Dedifferentiated amniotic fluid mesenchymal stem cell (primary cell): ENCODE data around the gene CDH11.
A peak's percentile ranks its signal among the peaks of the same experiment; 100 is the strongest.

Experiments
- DNase-seq: peaks from one replicate; pipeline ENCODE4 v3.0.0-alpha.2; 2016; ENCODE audit errors: extremely low spot score

CDH11 gene

DNA sequence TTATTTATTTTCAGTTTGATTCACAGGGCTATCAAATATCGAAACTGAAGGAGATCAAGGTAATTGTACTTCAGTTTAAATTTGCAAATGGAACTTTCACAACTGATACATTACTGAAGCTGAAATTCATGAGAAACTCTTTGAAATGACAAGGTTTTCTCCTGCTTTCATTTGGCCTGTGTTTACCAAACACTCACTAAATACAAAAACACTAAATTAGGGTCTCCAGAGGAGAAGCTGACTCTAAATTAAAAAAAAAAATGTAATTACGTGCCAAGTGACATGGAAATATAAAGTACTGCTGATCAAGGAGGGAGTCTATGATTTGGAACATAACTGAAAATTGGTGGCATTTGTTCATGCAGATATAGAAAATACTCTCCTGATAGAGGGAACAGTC is 205.8 kb downstream of the CDH11 start:
- no peak for DNase-seq

DNA sequence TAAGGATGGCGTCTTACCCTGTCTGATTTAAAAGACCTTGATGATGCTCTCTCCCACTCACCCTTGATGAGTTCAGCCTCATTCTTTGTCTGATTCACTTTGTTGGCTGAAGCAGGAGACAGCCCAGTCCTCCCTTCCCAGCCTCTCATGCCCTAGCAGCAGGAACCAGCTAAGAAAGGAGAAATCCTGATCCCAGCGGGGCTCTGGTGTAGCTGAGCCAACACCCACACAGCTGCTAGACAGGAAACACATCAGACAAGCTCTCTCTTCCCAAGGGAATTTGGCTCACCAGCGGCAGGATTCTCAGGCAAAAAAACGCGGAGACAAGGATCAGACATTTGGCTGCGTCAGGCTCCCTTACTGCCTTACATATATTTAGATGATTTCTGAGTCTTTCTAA is 211.5 kb downstream of the CDH11 start:
- DNase-seq, result peak; percentile 40

DNA sequence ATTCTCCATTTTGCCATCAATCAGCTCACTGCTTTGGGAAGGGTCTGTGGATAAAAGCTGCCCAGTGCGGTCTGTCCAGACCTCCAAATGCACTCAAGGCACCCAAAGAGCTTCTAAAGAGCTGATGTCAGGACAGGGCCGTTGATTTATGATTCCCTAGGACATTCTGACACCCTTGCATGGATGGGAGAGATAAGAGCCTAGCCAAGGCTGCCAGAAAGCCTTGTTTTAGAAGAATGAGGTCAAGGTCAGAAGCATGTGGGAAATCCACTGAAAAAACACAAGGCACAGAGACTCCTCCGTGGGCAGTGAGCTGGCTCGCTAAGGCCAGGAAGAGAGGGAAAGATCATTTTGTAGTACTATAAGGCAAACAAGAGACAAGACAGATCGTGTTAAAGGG is 214.0 kb downstream of the CDH11 start:
- no peak for DNase-seq

DNA sequence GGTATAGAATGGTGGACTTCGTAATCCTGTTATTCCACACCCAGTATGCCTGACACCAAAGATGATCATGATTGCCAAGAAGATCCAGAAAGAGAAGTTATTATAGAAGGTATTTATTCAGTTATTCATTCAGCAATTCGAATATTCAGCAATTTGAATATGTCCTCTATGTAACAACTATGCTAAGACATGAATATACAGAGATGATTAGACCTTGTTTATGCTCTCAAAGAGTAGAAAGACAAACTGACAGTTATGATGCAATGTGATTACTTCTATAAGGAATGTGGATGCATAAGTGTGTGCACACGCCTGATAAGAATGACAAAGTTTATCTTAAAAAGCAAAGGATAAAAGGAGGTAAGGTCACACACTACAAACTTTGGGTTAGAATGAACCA is 218.1 kb downstream of the CDH11 start:
- DNase-seq, result no peak

DNA sequence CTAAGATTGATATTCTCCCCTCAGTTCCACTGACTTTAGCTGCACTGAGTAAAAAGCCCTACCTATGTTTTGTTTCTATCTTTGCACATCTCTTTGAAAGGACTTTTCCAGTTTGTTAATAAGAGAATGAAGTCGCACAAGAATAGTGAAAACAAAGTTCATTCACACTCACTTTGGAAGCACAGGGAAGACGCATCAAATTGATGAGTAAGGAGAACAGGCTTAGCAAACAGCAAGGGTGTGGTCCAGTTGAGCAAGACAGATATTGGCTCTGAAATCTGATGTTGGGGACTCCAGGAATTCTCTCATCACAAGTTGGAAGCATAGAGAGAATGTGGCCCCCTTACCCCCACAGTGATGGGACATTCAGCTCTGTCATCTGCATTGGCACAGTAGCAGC is 221.3 kb downstream of the CDH11 start:
- no peak for DNase-seq

DNA sequence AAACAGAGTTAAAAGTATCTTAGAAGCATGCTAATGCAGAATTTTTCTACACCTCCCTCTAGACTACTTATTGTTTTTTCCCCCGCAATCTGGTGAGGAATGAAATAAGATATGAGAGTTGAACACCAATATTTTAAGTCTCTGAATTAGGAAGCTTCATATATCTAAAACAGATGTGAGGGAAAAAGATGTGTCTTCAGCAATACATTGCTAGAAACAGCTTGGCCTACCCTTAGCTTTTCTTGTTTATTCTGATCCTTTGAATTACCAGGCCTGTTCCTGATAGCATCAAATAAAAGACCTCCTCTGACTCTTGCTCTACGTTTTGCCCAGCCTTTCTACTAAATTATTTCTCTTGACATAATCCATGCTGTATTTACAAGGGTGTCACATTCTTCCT is 221.8 kb downstream of the CDH11 start:
- DNase-seq, result no peak

DNA sequence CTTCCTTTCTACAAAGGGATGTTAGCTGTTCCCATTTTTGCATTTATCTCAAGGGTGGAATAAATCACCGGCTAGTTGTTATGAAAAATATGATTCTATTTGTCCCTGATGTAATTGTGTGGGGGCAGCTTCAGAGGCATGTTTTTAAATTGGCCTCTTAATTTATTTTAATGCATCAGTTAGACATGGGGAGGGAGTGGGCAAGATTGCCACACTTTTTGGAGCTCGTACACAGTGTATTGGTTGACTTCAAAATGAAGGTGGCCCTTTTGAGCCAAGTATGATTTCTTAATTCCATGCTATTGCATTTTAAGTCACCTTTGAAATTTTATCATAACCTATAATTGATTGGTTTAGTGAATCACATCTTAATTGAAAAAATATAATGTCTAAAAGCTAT is 223.7 kb downstream of the CDH11 start:
- no peak for DNase-seq
